ENCODE measurements around the gene SPATA12.
A peak's percentile ranks its signal among the peaks of the same experiment; 100 is the strongest.

SPATA12 gene

GRCh38 chr3:57053122-57053521, 7.3 kb upstream of the SPATA12 start:
- no peak for DNase-seq (ENCODE audit: low read depth)

- DNase-seq (ENCODE audit: low read depth): no peak
These were observed 3.1 kb upstream of the SPATA12 start for GRCh38 chr3:57057351-57057750.

GRCh38 chr3:57059411-57059810, 1.1 kb upstream of the SPATA12 start:
- no peak for DNase-seq (ENCODE audit: low read depth)

- no peak for DNase-seq (ENCODE audit: low read depth)
These were observed 1.1 kb downstream of the SPATA12 start for GRCh38 chr3:57061556-57061955.

GRCh38 chr3:57062101-57062631, 1.7 kb downstream of the SPATA12 start:
- no peak for DNase-seq (ENCODE audit: low read depth)

GRCh38 chr3:57063032-57063431, 2.6 kb downstream of the SPATA12 start:
- DNase-seq (ENCODE audit: low read depth): no peak

GRCh38 chr3:57064001-57064400, 3.5 kb downstream of the SPATA12 start:
- DNase-seq (ENCODE audit: low read depth): no peak

GRCh38 chr3:57064572-57064971, 4.1 kb downstream of the SPATA12 start:
- DNase-seq (ENCODE audit: low read depth): no peak

- DNase-seq (ENCODE audit: low read depth): no peak
These were observed 5.1 kb downstream of the SPATA12 start for GRCh38 chr3:57065588-57065987.

GRCh38 chr3:57066471-57066870, 6.0 kb downstream of the SPATA12 start:
- DNase-seq (ENCODE audit: low read depth): no peak

GRCh38 chr3:57068437-57069089, 8.1 kb downstream of the SPATA12 start:
- peak; percentile 98 for DNase-seq (ENCODE audit: low read depth)

GRCh38 chr3:57069503-57069902, 9.0 kb downstream of the SPATA12 start:
- DNase-seq (ENCODE audit: low read depth): no peak

GRCh38 chr3:57073628-57074027, 13.2 kb downstream of the SPATA12 start:
- DNase-seq (ENCODE audit: low read depth): no peak

GRCh38 chr3:57074135-57074534, 13.7 kb downstream of the SPATA12 start:
- DNase-seq (ENCODE audit: low read depth): no peak

GRCh38 chr3:57076422-57076951, 16.0 kb downstream of the SPATA12 start:
- no peak for DNase-seq (ENCODE audit: low read depth)

- no peak for DNase-seq (ENCODE audit: low read depth)
These were observed 17.3 kb downstream of the SPATA12 start for GRCh38 chr3:57077630-57078343.

GRCh38 chr3:57078344-57078634, 17.8 kb downstream of the SPATA12 start:
- peak; percentile 66 for DNase-seq (ENCODE audit: low read depth)

GRCh38 chr3:57078635-57079473, 18.4 kb downstream of the SPATA12 start:
- no peak for DNase-seq (ENCODE audit: low read depth)

- DNase-seq (ENCODE audit: low read depth): no peak
These were observed 19.0 kb downstream of the SPATA12 start for GRCh38 chr3:57079474-57079831.

- no peak for DNase-seq (ENCODE audit: low read depth)
These were observed 19.7 kb downstream of the SPATA12 start for GRCh38 chr3:57080171-57080570.

- no peak for DNase-seq (ENCODE audit: low read depth)
These were observed 20.7 kb downstream of the SPATA12 start for GRCh38 chr3:57081173-57081572.

- no peak for DNase-seq (ENCODE audit: low read depth)
These were observed 22.0 kb downstream of the SPATA12 start for GRCh38 chr3:57082481-57082880.

Data from stromal cell of bone marrow (primary cell).